Gastrocnemius medialis (tissue), 4 donors: Measurements from ENCODE around the gene FGF14. TPM values are rescaled to one million over a fixed set of nuclear protein-coding genes. Genes with fewer than 3 reads are reported as not detected.

Experiments used
- ATAC-seq, 2 donors: fragments of 150-250 bp; one replicate each; pipeline ENCODE4 v1.9.1; 2016
- DNase-seq, 2 donors: peaks; one replicate each; pipeline ENCODE4 v3.0.0-alpha.2; 2019
- H3K27ac ChIP-seq, 4 donors: fragments of 200-600 bp; sonication (generic); 1 replicate in 1 of 4; 2 replicates in 3 of 4; pipeline ENCODE4 v1.5.1; 2016 to 2018; ENCODE audit warnings: mild to moderate bottlenecking in 2 of 4, moderate library complexity in 1 of 4
- H3K27me3 ChIP-seq, 3 donors: fragments of 200-600 bp; sonication (generic) in 2 of 3; 1 replicate in 1 of 3; 2 replicates in 2 of 3; pipeline versions ENCODE4 v1.5.1 to v1.6.0; 2016 to 2019; ENCODE audit warnings: mild to moderate bottlenecking in 1 of 3, moderate library complexity in 1 of 3
- H3K36me3 ChIP-seq, 2 donors: fragments of 200-600 bp; sonication (generic) in 1 of 2; one replicate each; pipeline ENCODE4 v1.5.1; 2017 to 2018
- H3K4me1 ChIP-seq, 2 donors: fragments of 200-600 bp; sonication (generic) in 1 of 2; one replicate each; pipeline ENCODE4 v1.5.1; 2016 to 2017; ENCODE audit warnings: mild to moderate bottlenecking in 2 of 2
- H3K4me3 ChIP-seq, 4 donors: fragments of 200-600 bp; sonication (generic) in 3 of 4; 1 replicate in 1 of 4; 2 replicates in 3 of 4; pipeline ENCODE4 v1.5.1; 2016 to 2019; ENCODE audit warnings: mild to moderate bottlenecking in 2 of 4
- H3K9me3 ChIP-seq, 3 donors: fragments of 200-600 bp; sonication (generic) in 2 of 3; 1 replicate in 1 of 3; 2 replicates in 2 of 3; pipeline ENCODE4 v1.5.1; 2016 to 2019
- CTCF ChIP-seq, 5 experiments: fragments of 450-650 bp in 3 of 5; fragments of 200-600 bp in 2 of 5; sonication (generic) in 2 of 5; IDR thresholded peaks in 4 of 5; conservative IDR thresholded peaks in 1 of 5; 1 replicate in 4 of 5; 2 replicates in 1 of 5; pipeline ENCODE4 v1.5.1; 2016 to 2019; ENCODE audit warnings: antibody characterized with exemption in 5 of 5, mild to moderate bottlenecking in 3 of 5, moderate library complexity in 3 of 5
- POLR2A ChIP-seq, 2 donors: fragments of 450-650 bp; IDR thresholded peaks; one replicate each; pipeline ENCODE4 v1.6.1; 2017; ENCODE audit warnings: antibody characterized with exemption in 2 of 2, mild to moderate bottlenecking in 2 of 2, moderate library complexity in 2 of 2
- in situ Hi-C, 4 donors: fragments of 200-750 bp; cut with MboI; loops; one replicate each; pipeline versions ENCODE4 v1.15.0 to v1.8.0; 2017; ENCODE audit warnings: low sequenced_read_pairs in 4 of 4
- intact Hi-C: fragments of 100-400 bp; cut with DNase I; formaldehyde crosslinking; loops from one replicate; pipeline ENCODE4 v1.15.1; 2023; ENCODE audit warnings: low total_unique reads
- total RNA-seq, 4 donors: library from RNA; depleted of rRNA; stranded (reverse); fragments of >200 nt; gene quantifications; one replicate each; pipeline versions ENCODE4 v1.1.0 to v1.2.3, GENCODE V29; 2016

FGF14 gene
- total RNA-seq, 4 donors from 2014 or later: 0.02 TPM; not detected in 3

- in situ Hi-C loops (no loop called here), intact Hi-C loops (no loop called here)
- DNase-seq (no peak), ATAC-seq (no peak)
- H3K36me3 ChIP-seq: no peaks in the 10 kb centered on the region
- H3K9me3 ChIP-seq: no peaks in the 10 kb centered on the region
- no peaks in the 10 kb centered on the region for H3K27me3 ChIP-seq
- H3K4me3 ChIP-seq: no peak overlapping the region
- no peaks in the 10 kb centered on the region for H3K4me1 ChIP-seq
- H3K27ac ChIP-seq: no peak overlapping the region
- TF ChIP-seq CTCF (IDR thresholded peaks at IDR 0.05 in 4 of 5, conservative IDR thresholded peaks at IDR 0.05 in 1 of 5) (no peak), POLR2A (IDR thresholded peaks at IDR 0.05) (no peak)
These were observed 665.3 kb downstream of the FGF14 start for GRCh38 chr13:101736566-101736965.

GRCh38 chr13:101730420-101731000 lies 671.3 kb downstream of the FGF14 start:
- H3K27me3 ChIP-seq: no peaks in the 10 kb centered on the region
- no peaks in the 10 kb centered on the region for H3K36me3 ChIP-seq
- H3K9me3 ChIP-seq: no peaks in the 10 kb centered on the region
- no peak overlapping the region for H3K4me3 ChIP-seq
- H3K27ac ChIP-seq: no peak overlapping the region
- TF ChIP-seq POLR2A (IDR thresholded peaks at IDR 0.05) (no peak), CTCF (IDR thresholded peaks at IDR 0.05 in 4 of 5, conservative IDR thresholded peaks at IDR 0.05 in 1 of 5) (no peak)
- intact Hi-C loops (no loop called here), in situ Hi-C loops (no loop called here)
- DNase-seq (no peak), ATAC-seq (no peak)
- H3K4me1 ChIP-seq: no peaks in the 10 kb centered on the region

GRCh38 chr13:101728615-101729014 lies 673.2 kb downstream of the FGF14 start:
- intact Hi-C loops: no loop called here
- in situ Hi-C loops: no loop called here

DNA sequence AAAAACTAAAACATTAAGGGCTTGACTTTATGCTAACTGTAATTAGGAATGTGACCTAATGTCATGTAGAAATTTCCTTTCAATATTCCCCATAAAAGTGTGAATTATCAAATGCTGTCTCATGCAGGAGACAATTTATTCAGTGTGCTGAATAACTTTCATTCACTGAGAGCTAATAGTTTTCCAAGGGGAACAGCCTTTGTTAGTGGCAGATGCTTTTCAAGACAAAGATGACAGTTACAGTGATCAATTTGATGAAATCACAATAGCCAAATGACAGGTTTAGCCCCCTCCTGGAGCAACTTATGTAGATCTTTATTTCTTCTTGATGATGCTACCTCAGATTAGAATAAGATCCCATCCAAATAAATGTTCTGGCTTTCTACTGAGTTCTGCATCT lies 673.8 kb downstream of the FGF14 start:
- no peaks in the 10 kb centered on the region for H3K36me3 ChIP-seq
- no peak overlapping the region for H3K27ac ChIP-seq
- ATAC-seq: no peak
- in situ Hi-C loops (no loop called here), intact Hi-C loops (no loop called here)
- no peak overlapping the region for H3K4me3 ChIP-seq
- H3K9me3 ChIP-seq: no peaks in the 10 kb centered on the region
- no peaks in the 10 kb centered on the region for H3K4me1 ChIP-seq
- DNase-seq: no peak
- H3K27me3 ChIP-seq: no peaks in the 10 kb centered on the region
- TF ChIP-seq CTCF (IDR thresholded peaks at IDR 0.05 in 4 of 5, conservative IDR thresholded peaks at IDR 0.05 in 1 of 5) (no peak), POLR2A (IDR thresholded peaks at IDR 0.05) (no peak)

More at GRCh38 chr13:101728615-101729014, 673.2 kb downstream of the FGF14 start:
- no peak for TF ChIP-seq POLR2A (IDR thresholded peaks at IDR 0.05)
- no peak for TF ChIP-seq CTCF (IDR thresholded peaks at IDR 0.05 in 4 of 5, conservative IDR thresholded peaks at IDR 0.05 in 1 of 5)
- H3K36me3 ChIP-seq: no peaks in the 10 kb centered on the region
- H3K27me3 ChIP-seq: no peaks in the 10 kb centered on the region
- DNase-seq: no peak
- H3K4me3 ChIP-seq: no peak overlapping the region
- H3K9me3 ChIP-seq: no peaks in the 10 kb centered on the region
- no peaks in the 10 kb centered on the region for H3K4me1 ChIP-seq
- H3K27ac ChIP-seq: no peak overlapping the region
- ATAC-seq: no peak

- no peak for ATAC-seq
- H3K4me3 ChIP-seq: no peak overlapping the region
- H3K27me3 ChIP-seq: no peaks in the 10 kb centered on the region
- intact Hi-C loops: no loop called here
- no peaks in the 10 kb centered on the region for H3K36me3 ChIP-seq
- DNase-seq: no peak
- in situ Hi-C loops: no loop called here
- no peaks in the 10 kb centered on the region for H3K9me3 ChIP-seq
- TF ChIP-seq POLR2A (IDR thresholded peaks at IDR 0.05) (no peak), CTCF (IDR thresholded peaks at IDR 0.05 in 4 of 5, conservative IDR thresholded peaks at IDR 0.05 in 1 of 5) (no peak)
- no peak overlapping the region for H3K27ac ChIP-seq
- no peaks in the 10 kb centered on the region for H3K4me1 ChIP-seq
These were observed 674.7 kb downstream of the FGF14 start for GRCh38 chr13:101727118-101727517.
